ENCODE results near the gene IL32.

GRCh38 chr16:3073448-3073847 lies 8.0 kb downstream of the IL32 start:
- TF ChIP-seq SP1 (CRISPR knock-in tag; conservative IDR thresholded peaks at IDR 0.05) (no peak), CTCF (IDR thresholded peaks at IDR 0.05) (no peak), MYBL2 (CRISPR knock-in tag; IDR thresholded peaks at IDR 0.05) (no peak), ATF2 (CRISPR knock-in tag; IDR thresholded peaks at IDR 0.05; ENCODE audit: borderline replicate concordance, low read depth) (no peak), FOXK1 (CRISPR knock-in tag; IDR thresholded peaks at IDR 0.05) (no peak), NR2C2 (CRISPR knock-in tag; IDR thresholded peaks at IDR 0.05) (no peak), CREB1 (CRISPR knock-in tag; IDR thresholded peaks at IDR 0.05) (no peak), KAT7 (CRISPR knock-in tag; IDR thresholded peaks at IDR 0.05; ENCODE audit: borderline replicate concordance) (no peak), CBFB (CRISPR knock-in tag; IDR thresholded peaks at IDR 0.05; ENCODE audit: low read depth) (no peak), ATF3 (CRISPR knock-in tag; conservative IDR thresholded peaks at IDR 0.05) (no peak), ATF1 (CRISPR knock-in tag; IDR thresholded peaks at IDR 0.05) (no peak), ELF4 (CRISPR knock-in tag; IDR thresholded peaks at IDR 0.05; ENCODE audit: low read depth) (no peak), ZSCAN18 (CRISPR knock-in tag; IDR thresholded peaks at IDR 0.05) (no peak)

Data from WTC11 (cell line).